ENCODE data around the gene EPHA6.

The EPHA6 gene

GRCh38 chr3:97359977-97360376 is 545.6 kb downstream of the EPHA6 start:
- no peak for TF ChIP-seq CTCF (IDR thresholded peaks at IDR 0.05; ENCODE audit: low read depth, low read length, missing control alignments)
- in situ Hi-C loops (cut with HindIII; ENCODE audit: low sequenced_read_pairs): no loop called here
- no peak overlapping the region for H3K4me3 ChIP-seq (ENCODE audit: low read depth, low read length)
- DNase-seq (ENCODE audit: low read depth): no peak

GRCh38 chr3:97360804-97361203 is 546.4 kb downstream of the EPHA6 start:
- no peak overlapping the region for H3K4me3 ChIP-seq (ENCODE audit: low read depth, low read length)
- TF ChIP-seq CTCF (IDR thresholded peaks at IDR 0.05; ENCODE audit: low read depth, low read length, missing control alignments): no peak
- DNase-seq (ENCODE audit: low read depth): no peak
- in situ Hi-C loops (cut with HindIII; ENCODE audit: low sequenced_read_pairs): no loop called here

DNA sequence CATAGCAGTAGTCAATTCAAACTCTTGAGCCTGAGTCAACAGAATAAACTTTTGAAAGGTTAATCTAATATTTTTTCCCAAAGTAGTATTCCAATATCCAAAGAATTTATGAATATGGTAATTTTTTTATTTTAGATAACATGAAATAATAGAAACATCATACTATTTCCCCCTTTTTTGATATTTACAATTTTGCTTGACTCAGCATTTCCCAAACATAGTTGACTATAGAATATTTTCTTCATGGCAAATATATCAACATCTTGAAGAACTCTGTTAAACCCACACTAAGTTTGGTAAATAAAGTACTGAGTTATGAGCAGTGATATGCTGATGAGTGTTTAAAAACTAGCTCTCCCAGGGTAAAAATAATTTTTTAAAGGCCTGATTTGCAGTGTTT is 570.2 kb downstream of the EPHA6 start:
- H3K4me3 ChIP-seq (ENCODE audit: low read depth, low read length): no peak overlapping the region
- in situ Hi-C loops (cut with HindIII; ENCODE audit: low sequenced_read_pairs): no loop called here
- no peak for DNase-seq (ENCODE audit: low read depth)

DNA sequence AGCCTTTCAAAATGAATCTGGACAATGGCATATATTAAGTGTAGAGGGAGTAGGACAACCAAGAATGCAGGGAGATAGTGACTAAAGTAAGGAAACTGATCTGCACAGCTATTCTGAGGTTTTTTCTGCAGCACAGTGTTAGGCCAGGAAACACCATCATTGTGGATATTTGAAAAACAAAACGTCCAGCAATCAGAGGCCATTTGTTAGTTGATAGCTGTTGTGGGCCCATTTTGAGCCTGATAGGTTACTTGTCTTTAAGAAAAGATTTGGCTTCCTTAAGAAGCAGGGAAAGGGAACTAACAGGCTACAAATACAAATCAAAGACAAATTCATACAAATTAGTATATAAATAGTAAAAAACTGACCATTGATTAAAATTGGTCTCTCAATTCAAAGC is 574.4 kb downstream of the EPHA6 start:
- DNase-seq (ENCODE audit: low read depth): no peak
- no peak overlapping the region for H3K4me3 ChIP-seq (ENCODE audit: low read depth, low read length)
- TF ChIP-seq CTCF (IDR thresholded peaks at IDR 0.05; ENCODE audit: low read depth, low read length, missing control alignments): no peak
- in situ Hi-C loops (cut with HindIII; ENCODE audit: low sequenced_read_pairs): no loop called here

More for the DNA sequence above, 570.2 kb downstream of the EPHA6 start:
- TF ChIP-seq CTCF (IDR thresholded peaks at IDR 0.05; ENCODE audit: low read depth, low read length, missing control alignments): no peak

DNA sequence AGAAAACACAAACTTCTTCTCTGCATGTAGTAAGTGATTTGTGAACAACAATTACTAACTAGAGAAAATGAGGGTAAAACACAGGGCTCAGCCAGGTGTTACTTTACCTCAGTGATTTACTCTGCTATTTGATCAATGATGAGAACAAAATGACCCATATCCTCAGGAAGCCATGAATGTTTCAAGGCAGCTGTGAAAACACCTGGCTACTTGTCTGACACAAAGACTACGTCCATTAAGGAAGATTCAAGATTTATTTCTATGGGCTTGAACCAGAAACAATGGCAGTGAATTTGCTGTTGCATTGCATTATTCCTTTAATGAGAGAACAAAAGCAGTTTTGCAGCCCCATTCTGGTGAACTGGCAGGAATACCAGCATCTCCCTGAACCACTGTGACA is 575.5 kb downstream of the EPHA6 start:
- no peak overlapping the region for H3K4me3 ChIP-seq (ENCODE audit: low read depth, low read length)
- DNase-seq (ENCODE audit: low read depth): no peak
- in situ Hi-C loops (cut with HindIII; ENCODE audit: low sequenced_read_pairs): no loop called here
- no peak for TF ChIP-seq CTCF (IDR thresholded peaks at IDR 0.05; ENCODE audit: low read depth, low read length, missing control alignments)

- no peak overlapping the region for H3K4me3 ChIP-seq (ENCODE audit: low read depth, low read length)
- TF ChIP-seq CTCF (IDR thresholded peaks at IDR 0.05; ENCODE audit: low read depth, low read length, missing control alignments): no peak
- in situ Hi-C loops (cut with HindIII; ENCODE audit: low sequenced_read_pairs): no loop called here
- no peak for DNase-seq (ENCODE audit: low read depth)
Observed at GRCh38 chr3:97391167-97391566, 576.8 kb downstream of the EPHA6 start.

- in situ Hi-C loops (cut with HindIII; ENCODE audit: low sequenced_read_pairs): no loop called here
- no peak overlapping the region for H3K4me3 ChIP-seq (ENCODE audit: low read depth, low read length)
- DNase-seq (ENCODE audit: low read depth): no peak
- no peak for TF ChIP-seq CTCF (IDR thresholded peaks at IDR 0.05; ENCODE audit: low read depth, low read length, missing control alignments)
Observed at GRCh38 chr3:97409612-97410011, 595.2 kb downstream of the EPHA6 start.

Measured in astrocyte of the cerebellum (primary cell).